ENCODE data around the gene HIVEP1.

HIVEP1 gene

DNA sequence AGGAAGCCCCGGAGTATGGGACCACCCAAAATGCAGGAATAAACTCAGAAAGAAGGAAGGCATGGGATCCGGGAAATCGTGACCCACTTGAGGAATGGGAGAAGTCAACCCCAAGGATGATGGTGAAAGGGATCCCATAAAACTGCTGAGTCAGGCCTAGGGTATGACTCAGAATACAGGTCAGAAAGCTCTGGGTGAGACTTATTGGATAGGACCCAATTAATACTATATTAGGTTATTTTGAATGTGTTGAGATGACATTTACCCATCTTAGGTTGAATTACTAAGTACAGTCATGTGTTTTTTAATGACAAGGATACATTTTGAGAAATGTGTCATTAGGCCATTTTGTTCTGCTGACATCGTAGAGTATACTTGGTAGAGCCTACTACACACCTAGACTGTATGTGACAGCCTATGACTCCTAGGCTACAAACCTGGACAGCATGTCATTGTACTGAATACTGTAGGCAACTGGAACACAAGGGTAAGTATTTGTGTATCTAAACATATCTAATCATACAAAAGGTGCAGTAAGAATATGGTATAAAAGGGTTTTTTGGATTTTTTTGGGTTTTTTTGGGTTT is 17.1 kb upstream of the HIVEP1 start:
- DNase-seq (ENCODE audit: low spot score), result no peak

DNA sequence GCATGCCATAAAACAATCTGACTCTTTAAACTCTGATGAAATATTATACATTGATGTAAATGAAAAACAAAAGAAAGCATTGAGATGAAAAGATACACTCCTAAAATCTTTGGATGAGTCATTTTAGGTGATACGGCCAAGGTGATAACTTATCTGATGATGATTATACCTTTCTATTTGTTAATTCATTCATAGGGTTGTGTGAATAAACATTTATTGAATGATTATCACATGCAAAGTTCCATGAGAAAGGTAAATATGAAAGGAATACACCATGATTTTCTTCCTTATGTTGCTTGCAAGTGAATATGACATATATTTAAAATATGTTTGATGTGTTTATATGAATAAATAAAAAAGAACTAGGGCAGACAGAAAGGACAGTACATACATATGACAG is 15.4 kb upstream of the HIVEP1 start:
- no peak for DNase-seq (ENCODE audit: low spot score)

DNA sequence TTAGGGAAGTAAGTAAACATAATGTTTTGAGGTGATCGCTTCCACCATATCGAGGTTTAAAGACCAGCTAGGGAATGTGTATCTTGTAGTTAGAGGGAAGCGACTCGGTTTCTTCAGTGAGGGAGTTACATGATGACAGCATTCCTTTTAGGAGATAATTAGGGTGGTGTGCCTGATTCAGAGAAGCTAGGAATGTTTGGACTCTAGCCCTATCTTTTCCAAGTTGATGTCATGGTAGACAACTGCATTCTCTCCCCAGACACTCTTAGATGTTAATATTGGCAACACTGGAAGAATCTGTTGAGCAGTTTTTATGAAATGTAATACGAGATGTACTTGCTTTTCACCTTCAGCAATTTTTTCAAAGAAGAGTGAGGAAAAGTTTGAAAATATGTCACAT is 12.9 kb upstream of the HIVEP1 start:
- DNase-seq (ENCODE audit: low spot score), result no peak

DNA sequence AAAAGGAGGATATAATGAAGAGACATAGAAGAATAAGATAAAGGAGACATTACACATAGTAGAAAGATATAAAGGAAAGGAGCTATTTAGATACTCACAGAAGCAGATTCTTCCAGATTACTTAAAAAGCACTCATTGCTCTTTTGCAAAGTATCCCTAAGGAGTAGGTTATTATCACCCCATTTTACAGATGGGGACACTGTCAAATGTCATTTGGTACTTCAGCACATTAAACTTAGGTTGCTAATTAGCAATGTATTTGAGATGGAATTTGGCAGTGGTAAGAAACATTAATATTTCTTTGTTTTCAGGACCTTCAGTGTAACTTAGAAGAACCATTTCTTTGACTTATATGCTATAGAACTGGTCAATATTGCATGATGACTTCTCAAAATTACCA is 11.9 kb upstream of the HIVEP1 start:
- DNase-seq (ENCODE audit: low spot score), result no peak

DNA sequence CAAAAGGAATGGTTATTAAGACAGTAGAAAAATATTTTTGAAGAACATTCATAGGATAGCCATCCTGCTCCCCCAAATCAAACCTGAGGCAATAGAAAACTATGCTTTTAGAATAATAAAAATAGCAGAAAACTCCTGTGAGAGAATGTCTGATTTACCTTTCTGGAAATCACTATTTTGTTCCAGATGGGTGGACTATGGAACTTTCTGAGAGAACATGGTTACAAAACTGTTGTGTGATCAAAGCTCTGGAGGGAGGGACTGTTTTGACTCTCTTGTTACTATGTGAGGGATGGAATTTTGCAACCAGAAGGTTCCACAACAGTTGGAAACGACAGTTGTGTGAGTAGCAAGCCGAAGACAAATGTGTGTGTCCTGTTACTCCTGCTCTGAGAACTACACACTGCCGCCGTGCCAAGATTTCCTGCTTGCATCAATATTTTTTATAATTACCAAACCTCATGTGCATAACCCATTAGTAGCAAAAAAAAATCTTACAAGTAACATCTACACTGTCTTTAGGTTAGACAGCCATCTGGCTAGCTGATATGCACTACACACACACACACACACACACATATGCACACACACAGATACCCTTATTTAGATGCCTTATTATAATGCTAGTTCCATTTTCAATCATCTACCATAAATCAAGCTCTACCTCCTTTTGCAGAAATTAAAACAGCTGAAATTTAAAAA is 11.0 kb upstream of the HIVEP1 start:
- no peak for DNase-seq (ENCODE audit: low spot score)

DNA sequence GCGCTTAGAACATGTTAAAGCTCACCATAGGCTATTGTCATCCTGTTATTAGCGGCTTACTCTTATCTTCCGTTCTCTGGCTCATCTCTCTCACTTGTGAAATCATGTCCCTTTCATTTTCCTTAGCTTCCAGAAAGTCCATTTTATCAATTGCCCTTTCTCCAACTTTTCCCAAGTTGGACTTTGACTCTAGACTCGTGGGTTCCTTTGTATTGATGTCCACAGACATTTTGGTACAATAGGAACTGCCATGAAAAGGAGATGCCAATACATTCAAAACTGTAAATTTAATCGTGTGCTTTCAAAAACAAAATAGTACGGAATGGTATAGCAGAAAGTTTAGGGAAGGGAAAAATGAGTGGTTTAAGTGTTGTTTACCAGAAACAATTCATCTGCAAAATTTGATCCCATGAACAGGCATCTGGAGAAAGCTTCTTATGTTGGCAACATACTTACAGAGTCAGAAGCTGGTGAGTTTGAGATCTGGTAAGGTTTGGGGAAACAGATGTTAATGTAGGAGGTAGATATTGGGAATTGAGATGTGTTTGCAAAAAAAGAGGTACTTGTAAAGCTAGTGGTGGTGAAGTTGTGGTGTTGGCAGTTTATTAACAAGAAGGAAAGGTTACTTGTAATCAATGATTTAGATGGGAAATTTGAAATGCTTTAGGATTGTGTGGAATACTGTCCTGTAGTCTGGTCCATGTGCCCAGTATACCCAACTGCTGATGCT is 10.2 kb upstream of the HIVEP1 start:
- DNase-seq (ENCODE audit: low spot score), result no peak

DNA sequence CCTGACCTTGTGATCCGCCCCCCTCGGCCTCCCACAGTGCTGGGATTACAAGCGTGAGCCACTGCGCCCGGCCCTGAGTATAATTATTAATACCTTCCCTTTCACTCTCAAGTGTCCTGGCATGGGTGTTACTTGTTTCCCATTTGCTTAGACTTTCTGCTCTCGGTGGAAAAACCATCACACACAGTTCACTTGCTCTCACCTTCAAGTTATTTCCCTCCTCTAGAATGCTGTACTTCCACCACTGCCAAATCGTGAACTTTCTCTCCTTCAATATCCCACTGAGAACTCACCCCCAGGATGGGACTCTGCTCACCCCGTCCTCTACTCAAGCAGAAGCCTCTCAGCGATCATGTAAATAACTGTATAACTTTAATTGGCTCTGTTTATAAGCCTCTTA is 4.6 kb upstream of the HIVEP1 start:
- no peak for DNase-seq (ENCODE audit: low spot score)

DNA sequence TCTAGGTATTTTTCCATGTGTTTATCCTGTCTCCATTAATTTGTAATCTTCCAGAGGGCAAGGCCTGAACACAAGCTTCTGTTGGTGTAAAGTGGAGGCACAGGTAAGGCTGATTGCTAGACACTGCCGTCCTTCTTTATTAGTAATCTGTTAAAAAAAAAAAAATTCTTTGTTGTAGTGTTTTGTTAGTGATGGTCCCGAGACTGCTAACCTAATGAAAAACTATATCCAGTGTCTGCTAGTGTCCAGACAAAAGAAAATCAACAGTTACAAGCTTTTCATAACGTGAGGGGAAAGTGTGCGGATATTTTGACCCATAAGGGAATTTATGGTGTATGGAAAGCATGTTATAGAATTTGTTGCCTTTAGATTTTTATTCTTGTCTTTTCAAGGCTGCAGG is 4.2 kb upstream of the HIVEP1 start:
- DNase-seq (ENCODE audit: low spot score), result no peak

DNA sequence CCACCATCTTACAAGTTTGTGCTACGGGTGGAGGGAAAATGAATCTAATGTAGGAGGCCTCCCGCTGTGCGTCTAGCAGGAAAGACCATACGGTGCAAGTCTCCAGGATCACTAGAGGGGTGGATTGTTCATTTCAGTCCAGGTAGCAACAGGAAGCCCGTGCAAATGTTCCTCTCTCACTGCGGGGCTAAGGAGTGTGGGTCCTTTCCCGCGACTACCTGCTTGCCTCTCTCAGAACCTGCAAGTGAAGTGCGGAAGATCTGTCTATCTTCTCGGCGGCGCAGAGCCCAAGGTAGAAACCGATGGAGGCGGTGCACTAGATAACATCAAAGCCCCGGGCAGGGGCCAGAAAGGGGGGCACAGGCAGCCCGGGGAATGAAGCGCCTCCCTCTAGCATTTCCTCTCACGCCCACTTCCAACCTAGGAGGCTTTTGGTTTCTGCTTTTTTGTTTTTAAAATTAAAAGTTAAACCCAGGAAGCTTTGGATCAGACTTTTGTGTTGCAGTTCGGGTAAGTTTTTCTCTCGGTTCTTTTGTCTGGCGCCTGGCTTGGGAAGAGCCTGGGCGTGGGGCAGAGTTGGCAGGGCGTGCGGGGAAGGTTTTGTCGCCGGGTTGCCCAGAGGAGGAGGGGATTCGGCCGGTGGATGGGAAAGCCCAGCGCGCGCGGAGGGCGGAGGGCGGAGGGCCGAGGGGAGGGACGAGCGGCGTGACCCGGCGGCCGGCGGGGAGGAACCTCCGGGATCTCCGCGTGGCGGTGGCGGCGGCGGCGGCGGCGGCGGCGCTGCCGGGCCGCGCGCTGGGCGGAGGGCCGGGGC is 3.5 kb upstream of the HIVEP1 start:
- DNase-seq (ENCODE audit: low spot score), result peak; percentile 84

DNA sequence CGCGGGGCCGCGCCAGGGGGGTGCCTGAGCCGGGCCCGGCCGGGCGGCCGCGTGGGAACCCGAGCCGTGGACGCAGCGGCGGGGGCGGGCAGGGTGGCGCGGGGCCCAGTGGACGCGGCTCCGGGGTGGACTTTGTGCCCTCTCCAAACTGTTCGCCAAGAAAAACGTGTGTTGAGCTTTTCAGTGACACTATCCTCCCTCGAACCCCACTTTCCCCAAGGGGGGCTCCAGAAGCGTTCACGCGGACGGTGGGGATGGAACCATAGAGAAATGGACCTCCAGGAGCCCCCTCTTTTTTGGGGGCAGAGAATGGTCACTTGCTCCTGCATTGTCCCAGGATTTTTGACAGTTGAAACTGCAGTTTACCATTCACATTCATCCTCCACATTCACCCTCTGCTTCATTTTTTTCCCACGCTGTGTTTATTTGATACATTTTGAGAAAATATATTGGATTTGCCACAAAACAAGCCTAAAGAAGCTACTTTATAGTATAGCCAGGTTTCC is 2.9 kb upstream of the HIVEP1 start:
- no peak for DNase-seq (ENCODE audit: low spot score)

DNA sequence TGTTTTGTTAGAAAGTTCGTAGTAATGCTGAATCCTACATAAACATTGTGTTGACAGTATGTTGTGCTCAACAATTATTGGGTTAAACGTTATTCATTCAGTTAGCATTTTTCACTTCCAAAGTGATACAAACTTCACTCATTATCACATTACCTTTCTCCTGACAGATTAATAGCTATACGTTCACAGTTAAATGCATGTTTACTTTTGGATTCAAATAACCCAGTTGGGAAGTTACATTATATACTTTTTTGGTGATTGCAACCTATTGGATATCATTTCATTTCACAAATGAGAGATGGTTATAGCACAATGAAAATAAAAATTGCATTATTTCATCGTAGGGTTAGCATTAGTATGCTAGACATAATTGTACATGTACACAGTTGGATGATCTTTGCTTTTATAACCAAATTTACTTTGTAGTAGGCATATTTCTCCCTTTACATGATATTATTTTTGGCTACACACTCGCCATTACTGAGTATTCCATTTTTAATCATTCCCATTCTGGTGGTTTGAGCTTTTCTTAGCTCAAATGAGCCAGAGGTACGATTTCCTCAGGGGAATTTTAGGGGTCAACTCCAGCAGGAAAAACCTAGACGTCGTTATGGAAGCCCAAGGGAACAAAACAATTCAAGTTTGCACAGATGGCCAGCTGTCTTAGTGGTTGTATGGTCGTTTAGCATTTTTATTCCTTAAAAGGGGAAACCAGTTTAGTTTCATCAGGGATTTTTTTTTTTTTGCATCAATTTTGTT is 2.1 kb upstream of the HIVEP1 start:
- DNase-seq (ENCODE audit: low spot score), result no peak

DNA sequence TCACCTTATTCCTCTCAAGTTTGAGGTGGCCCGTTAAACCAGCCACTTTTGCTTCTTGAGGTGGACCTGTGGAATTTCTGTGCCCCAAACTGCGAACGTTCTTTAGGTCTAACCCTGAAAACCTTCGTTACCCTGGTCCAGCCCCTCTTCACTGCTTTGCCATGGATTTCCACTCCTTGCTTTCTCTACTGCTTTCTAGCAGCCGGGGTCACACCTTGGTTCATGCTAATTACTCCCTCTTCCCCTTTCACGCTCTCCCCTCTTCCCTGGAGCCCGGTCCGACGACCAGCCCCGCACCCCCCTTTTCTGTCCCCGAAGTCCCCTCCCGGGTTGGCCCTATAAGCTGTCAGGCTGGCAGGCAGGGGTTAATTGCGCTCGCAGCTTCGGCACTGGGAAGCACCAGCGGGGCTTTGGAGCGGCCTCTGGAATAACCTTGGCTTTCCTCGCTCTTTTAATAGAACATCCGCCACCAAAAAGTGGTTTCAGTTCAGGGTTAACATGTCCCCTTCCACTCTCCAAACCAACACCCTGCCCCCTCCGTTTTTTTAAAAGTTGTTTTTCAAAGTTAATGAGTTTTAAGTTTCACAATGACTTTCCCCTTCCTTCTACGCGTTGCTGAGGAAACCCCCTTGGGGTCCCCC is 1.4 kb upstream of the HIVEP1 start:
- no peak for DNase-seq (ENCODE audit: low spot score)

DNA sequence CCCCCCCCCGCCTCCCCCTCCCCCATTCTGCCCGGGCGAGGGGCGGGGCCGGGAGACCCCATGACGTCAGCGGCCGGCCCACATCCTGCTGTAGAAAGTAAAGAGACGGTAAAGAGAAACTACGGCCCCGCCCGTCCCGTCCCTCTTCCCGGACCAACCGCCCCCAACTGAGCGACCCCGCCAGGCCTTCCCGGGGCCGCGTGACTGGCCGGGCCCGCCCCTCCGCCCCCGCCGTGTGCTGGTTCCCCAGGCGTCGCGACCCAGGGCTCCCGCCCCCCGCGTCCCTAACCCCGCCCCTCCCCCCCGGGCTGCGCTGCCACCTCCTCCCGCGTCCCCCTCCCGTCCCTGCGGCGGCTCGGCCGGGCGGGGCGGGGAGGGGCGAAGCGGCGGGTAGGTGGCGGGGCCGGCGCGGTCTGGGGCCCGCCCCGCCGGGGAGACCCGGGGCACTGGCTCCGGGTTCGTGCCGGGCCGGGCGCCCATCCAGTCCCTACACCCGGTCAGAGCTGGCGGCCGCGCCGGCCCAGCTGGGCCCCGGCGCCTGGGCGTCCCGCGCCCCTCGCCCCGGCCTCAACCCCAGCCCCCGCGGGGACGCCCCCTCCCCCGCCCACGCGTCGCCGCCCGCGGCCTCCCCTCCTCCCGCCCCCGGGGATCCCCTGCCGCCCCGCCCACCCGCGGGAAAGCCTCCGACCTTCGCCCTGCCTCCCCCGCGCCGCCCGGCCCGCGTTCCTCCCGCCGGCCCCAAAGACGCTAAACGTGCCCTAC is 655 bp upstream of the HIVEP1 start:
- peak; percentile 96 for DNase-seq (ENCODE audit: low spot score)

DNA sequence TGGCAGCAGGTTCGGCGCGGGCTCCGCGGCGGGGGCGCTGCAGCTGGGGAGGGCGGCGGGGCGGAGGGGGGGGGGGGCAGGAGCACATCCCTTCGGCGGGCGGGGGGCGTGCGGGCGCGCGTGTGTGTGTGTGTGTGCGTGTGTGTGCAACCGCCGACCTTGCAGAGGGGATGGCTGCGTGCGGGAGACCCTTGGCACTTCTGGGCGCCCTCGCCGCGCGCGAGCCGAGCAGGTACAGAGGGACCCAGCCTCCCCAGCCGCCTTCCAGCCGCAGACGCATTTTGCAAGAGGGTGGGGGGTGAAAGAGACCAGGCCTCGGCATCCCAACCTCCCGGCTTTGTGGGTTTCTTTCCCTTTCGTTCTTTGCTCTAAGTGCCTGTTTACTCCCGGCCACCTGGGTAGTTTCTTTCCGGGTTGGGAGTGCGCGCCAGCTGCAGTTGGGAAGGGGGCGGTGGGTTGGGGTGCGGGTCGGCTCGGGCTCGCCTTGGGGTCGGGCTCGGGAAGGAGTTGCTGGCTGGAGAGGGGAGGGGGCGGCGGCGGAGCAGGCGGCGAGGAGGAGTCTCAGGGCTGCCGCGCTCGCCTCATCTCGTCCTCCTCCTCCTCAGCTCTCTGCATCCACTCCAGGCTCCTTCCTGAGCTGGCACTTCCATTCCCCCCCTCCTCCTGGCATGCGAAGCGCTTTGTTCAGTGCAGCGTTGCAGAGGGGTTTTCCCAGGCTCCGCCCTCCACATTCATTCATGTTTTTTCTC is 620 bp downstream of the HIVEP1 start:
- peak; percentile 73 for DNase-seq (ENCODE audit: low spot score)

DNA sequence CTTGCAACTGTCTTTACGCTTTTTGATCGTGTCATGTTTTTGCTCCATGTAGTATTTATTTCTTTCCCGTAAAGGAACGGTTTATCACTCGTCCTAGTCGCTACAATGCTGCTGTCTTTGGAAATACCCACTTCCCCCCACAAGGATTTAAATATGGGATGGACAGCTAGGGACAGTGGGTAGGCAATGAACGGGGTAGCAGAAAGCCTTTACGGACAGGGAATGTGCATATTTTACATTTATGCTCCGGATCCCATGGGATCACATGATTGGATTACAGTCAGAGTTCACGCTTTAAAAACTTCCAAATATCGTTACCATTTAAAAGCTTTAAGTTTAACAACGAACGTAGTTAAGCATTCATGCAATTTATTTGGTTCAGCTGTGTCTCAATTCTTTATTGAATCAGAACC is 1.2 kb downstream of the HIVEP1 start:
- DNase-seq (ENCODE audit: low spot score), result no peak

DNA sequence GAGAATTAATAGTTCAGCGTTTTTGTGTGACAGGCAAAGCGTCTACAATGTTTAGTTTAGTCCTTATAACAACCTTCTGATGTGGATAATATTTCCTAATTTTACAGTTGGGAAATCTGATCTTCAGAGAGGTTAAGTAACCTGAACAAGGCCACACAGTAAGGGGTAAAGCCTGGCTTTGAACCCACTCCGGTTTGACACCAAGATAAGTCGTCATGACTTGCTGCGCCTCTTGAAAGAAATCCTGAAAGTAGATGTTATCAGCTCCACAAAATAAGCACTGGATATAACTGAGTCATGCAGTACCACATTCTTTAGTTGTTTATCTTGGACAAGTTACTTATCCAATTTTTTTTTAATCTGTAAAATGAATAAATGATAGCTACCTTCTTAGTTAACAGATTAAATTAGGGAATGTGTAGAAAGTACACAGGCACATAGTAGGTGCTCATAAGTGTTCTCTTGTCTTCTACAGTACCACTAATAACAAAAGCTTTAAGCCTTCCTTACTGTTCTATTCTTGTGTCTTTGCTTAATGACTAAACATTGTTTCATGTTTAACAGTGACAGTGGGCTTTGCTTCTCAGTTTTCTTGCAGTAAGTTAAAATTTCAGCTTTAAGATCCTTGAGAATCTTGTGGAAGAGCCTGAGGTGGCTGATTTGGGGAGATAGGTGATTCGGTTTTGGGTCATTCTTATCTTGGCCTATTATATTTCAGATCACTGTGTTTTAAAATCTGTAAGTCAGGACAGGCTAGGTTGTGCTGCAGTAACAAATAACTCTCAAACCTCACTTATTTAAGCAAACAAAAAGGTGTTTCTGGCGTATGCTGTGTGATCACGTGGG is 2.1 kb downstream of the HIVEP1 start:
- DNase-seq (ENCODE audit: low spot score), result no peak

DNA sequence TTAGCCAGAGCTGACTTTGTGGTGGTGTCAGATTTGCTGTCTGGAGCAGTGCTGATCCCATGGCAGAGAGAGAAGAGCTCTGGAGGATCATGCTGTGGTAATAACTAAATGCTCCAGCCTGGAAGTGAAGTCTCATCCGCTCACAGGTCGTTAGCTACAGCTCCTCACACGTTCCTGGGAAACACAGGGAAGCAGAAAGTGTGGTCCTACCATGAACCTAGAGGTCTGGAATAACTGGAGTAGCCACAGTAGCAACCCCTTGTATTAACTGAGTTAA is 2.7 kb downstream of the HIVEP1 start:
- DNase-seq (ENCODE audit: low spot score), result no peak

DNA sequence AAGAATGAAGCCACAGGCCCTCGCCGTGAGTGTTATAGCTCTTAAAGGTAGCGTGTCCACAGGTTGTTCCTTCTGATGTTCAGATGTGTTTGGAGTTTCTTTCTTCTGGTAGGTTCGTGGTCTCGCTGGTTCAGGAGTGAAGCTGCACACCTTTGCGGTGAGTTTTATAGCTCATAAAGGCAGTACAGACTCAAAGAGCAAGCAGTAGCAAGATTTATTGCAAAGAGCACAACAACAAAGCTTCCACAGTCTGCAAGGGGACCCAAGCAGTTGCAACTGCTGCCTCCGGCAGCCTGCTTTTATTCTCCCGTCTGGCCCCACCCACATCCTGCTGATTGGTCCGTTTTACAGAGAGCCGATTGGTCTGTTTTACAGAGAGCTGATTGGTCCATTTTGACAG is 5.2 kb downstream of the HIVEP1 start:
- DNase-seq (ENCODE audit: low spot score), result no peak

DNA sequence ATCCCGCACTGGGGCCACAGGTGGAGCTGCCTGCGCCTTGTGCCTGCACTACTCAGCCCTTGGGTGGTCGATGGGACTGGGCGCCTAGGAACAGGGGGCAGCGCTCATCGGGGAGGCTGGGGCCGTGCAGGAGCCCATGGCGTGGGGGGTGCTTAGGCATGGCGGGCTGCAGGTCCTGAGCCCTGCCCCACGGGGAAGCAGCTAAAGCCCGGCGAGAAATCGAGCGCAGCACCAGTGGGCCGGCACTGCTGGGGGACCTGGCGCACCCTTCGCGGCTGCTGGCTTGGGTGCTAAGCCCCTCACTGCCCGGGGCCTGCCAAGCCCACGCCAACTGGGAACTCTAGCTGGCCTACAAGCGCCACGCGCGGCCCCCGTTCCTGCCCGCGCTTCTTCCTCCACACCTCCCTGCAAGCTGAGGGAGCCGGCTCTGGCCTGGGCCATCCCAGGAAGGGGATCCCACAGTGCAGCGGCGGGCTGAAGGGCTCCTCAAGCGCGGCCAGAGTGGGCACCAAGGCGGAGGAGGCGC is 5.8 kb downstream of the HIVEP1 start:
- DNase-seq (ENCODE audit: low spot score), result no peak
